ENCODE data around the gene SIRT4.

Gene SIRT4

DNA sequence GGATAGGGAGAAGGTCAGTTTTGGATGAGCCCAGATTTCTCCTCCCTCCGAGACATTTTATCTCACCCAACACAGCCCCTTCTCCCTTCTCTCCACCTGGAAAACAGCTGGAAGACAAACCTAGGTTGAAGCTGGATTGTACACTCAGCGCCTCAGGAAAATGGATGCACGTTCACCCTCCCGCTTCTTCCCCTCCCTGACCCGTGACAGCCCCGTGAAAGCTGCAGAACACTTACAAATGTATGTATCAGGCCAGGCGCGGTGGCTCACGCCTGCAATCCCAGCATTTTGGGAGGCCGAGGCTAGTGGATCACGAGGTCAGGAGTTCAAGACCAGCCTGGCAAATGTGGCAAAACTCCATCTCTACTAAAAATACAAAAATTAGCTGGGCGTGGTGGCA, 14.6 kb upstream of the SIRT4 start:
- Histone ChIP-seq H3K36me3 (no peaks in the 10 kb centered on the region), H3K9me3 (no peaks in the 10 kb centered on the region), H3K27me3 (no peaks in the 10 kb centered on the region), H3K27ac (no peak overlapping the region), H3K4me1 (ENCODE audit: control insufficient read depth in 1 of 2, insufficient read depth in 1 of 2, low read depth in 1 of 2, low read length in 1 of 2) (peaks cover 20 to 22% of the 10 kb centered on the region in 2 experiments), H3K4me3 (ENCODE audit: low read depth in 1 of 2, low read length in 1 of 2) (no peak overlapping the region)
- TF ChIP-seq, protein P1, sequence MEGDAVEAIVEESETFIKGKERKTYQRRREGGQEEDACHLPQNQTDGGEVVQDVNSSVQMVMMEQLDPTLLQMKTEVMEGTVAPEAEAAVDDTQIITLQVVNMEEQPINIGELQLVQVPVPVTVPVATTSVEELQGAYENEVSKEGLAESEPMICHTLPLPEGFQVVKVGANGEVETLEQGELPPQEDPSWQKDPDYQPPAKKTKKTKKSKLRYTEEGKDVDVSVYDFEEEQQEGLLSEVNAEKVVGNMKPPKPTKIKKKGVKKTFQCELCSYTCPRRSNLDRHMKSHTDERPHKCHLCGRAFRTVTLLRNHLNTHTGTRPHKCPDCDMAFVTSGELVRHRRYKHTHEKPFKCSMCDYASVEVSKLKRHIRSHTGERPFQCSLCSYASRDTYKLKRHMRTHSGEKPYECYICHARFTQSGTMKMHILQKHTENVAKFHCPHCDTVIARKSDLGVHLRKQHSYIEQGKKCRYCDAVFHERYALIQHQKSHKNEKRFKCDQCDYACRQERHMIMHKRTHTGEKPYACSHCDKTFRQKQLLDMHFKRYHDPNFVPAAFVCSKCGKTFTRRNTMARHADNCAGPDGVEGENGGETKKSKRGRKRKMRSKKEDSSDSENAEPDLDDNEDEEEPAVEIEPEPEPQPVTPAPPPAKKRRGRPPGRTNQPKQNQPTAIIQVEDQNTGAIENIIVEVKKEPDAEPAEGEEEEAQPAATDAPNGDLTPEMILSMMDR (IDR thresholded peaks at IDR 0.05) = no peak

DNA sequence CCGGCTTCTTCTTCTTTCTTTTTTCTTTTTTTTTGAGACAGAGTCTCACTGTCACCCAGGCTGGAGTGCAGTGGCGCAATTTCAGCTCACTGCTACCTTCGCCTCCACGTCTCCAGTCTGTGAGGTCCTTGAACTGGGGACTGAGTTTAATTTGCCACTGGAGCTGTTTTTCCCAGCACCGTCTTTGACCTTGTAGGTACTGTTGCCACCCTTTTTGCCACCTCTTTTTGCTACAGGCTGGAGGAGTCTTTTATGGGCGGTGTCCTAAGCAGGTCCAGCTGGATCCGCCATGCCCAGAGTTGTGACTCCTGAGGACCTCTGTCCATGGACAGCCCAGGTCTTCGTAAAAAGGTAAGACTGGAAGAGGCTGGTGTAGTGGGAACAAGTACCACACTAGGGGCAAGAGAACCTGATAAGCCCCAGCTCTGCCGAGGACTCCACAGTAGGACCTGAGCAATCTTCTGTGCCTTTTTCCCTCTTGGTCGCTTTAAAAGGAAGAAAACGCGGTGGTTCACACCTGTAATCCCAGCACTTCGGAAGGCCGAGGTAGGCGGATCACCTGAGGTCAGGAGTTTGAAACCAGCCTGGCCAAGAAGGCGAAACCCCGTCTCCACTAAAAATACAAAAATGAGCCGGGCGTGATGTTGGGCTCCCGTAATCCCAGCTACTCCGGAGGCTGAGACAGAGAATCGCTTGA, 11.4 kb upstream of the SIRT4 start:
- TF ChIP-seq, protein P1 (IDR thresholded peaks at IDR 0.05) = no peak
- H3K27ac ChIP-seq = peak overlapping the region; percentile 95
- H3K4me1 ChIP-seq (ENCODE audit: control insufficient read depth in 1 of 2, insufficient read depth in 1 of 2, low read depth in 1 of 2, low read length in 1 of 2) = peaks cover 28 to 30% of the 10 kb centered on the region in 2 experiments
- no peaks in the 10 kb centered on the region for H3K27me3 ChIP-seq
- no peaks in the 10 kb centered on the region for H3K36me3 ChIP-seq
- H3K9me3 ChIP-seq = no peaks in the 10 kb centered on the region
- peak overlapping the region; percentile 72 to 76 for H3K4me3 ChIP-seq (ENCODE audit: low read depth in 1 of 2, low read length in 1 of 2)

- Histone ChIP-seq H3K4me3 (ENCODE audit: low read depth in 1 of 2, low read length in 1 of 2) (peak overlapping the region; percentile 72 to 76), H3K36me3 (no peaks in the 10 kb centered on the region), H3K27ac (peak overlapping the region; percentile 95), H3K9me3 (no peaks in the 10 kb centered on the region), H3K4me1 (ENCODE audit: control insufficient read depth in 1 of 2, insufficient read depth in 1 of 2, low read depth in 1 of 2, low read length in 1 of 2) (peaks cover 28 to 30% of the 10 kb centered on the region in 2 experiments), H3K27me3 (no peaks in the 10 kb centered on the region)
- TF ChIP-seq, protein P1 (IDR thresholded peaks at IDR 0.05) = no peak
These were observed 9.8 kb upstream of the SIRT4 start for GRCh38 chr12:120292411-120292660.

DNA sequence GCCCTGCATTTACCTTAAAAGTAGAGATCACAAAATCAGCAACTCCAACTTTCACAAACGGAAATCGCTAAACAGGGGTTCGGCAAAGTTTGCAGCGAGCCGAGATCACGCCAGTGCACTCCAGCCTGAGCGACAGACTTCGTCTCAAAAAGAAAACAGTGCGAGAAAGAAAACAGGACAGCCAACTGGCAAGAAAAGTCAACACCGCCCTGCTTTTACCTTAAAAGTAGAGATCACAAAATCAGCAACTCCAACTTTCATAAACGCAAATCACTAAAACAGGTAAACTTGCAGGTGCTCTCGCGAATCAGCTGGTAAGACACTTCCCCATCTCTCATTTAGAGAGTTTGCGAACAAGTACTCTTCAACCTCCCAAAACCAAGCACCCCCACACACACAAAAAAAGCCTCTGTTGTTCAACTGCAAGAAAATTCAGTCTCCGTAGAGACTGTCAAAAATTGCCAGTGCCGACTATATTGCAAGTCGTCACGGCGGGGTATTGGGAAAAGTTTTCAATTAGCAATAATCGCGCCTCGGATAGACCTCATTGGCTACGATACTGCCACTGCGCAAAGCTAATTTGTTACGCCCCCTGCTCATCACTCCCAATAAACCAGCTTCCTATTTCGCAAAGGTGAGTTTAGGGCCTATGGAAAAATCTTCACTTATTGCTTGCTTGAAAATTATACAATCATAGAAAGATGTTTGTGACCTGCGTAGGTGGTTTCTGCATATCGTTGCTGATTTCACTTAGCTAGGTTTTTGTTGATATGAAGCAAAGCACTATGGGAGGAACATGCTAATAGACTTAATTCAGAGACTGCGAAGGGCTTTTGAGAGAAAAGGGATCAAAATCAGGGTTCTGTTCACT, 9.2 kb upstream of the SIRT4 start, which contains the start of gene RNU4-1:
RNU4-1 (minus strand) TSS at position 577 of the 871 bp plus-strand sequence.
- no peaks in the 10 kb centered on the region for H3K27me3 ChIP-seq
- peak within 1 kb of the TSS; percentile 95 for H3K27ac ChIP-seq
- peaks cover 28 to 30% of the 10 kb centered on the region in 2 experiments for H3K4me1 ChIP-seq (ENCODE audit: control insufficient read depth in 1 of 2, insufficient read depth in 1 of 2, low read depth in 1 of 2, low read length in 1 of 2)
- H3K4me3 ChIP-seq (ENCODE audit: low read depth in 1 of 2, low read length in 1 of 2) = peak within 1 kb of the TSS; percentile 72 to 76
- H3K9me3 ChIP-seq = no peaks in the 10 kb centered on the region
- TF ChIP-seq, protein P1 (IDR thresholded peaks at IDR 0.05) = no peak
- H3K36me3 ChIP-seq = no peaks in the 10 kb centered on the region

- Histone ChIP-seq H3K27me3 (no peaks in the 10 kb centered on the region), H3K27ac (no peak overlapping the region), H3K4me1 (ENCODE audit: control insufficient read depth in 1 of 2, insufficient read depth in 1 of 2, low read depth in 1 of 2, low read length in 1 of 2) (peaks cover 16 to 17% of the 10 kb centered on the region in 2 experiments), H3K4me3 (ENCODE audit: low read depth in 1 of 2, low read length in 1 of 2) (no peak overlapping the region), H3K9me3 (no peaks in the 10 kb centered on the region), H3K36me3 (no peaks in the 10 kb centered on the region)
- TF ChIP-seq, protein P1 (IDR thresholded peaks at IDR 0.05) = no peak
These were observed 12.1 kb downstream of the SIRT4 start for GRCh38 chr12:120314220-120314619.
